ENCODE measurements around the gene AGBL2. TPM values are rescaled to one million over a fixed set of nuclear protein-coding genes. Genes with fewer than 3 reads are reported as not detected.
"Not testable (repeated sequence)": the region's sequence is repeated elsewhere in the genome, so short reads cannot be mapped to it uniquely, and the experiment has no call there.

Gene AGBL2
- total and polyA plus RNA-seq, 4 donors, result 0.36 to 3.6 (median 2.4) TPM

DNA sequence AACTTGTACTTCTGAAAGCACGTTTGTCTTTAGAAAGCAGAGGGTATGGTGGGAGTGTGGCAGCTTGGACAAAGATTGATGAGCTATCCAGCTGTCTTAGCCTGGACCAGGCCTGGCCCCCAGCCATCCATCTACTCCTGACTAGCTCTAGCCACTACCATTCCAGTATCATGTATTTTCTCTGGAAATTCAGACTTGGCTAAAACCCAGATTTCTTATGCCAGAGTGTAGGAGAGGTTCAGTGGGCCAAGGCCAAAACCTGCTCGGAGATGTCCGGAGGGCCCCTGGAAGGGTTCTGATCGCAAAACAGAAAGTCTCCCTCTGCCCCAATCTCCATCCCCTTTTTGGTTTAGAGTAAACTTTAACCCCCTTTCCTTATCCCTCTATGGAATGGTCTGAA is 48.0 kb downstream of the AGBL2 start:
- Histone ChIP-seq H3K9me3 (ENCODE audit: control insufficient read depth in 4 of 4, low read length in 3 of 4) (no peaks in the 10 kb centered on the region), H3K4me3 (ENCODE audit: low read depth in 1 of 3, low read length in 3 of 3) (no peak overlapping the region), H3K27ac (ENCODE audit: low read depth in 1 of 2, low read length in 2 of 2) (no peak overlapping the region), H3K27me3 (ENCODE audit: control insufficient read depth in 4 of 4, insufficient read depth in 4 of 4, low read length in 3 of 4) (no peaks in the 10 kb centered on the region), H3K9ac (ENCODE audit: low read depth in 1 of 2, low read length in 2 of 2) (no peak overlapping the region), H3K36me3 (ENCODE audit: control insufficient read depth in 4 of 4, insufficient read depth in 3 of 4, low read depth in 1 of 4, low read length in 3 of 4) (no peaks in the 10 kb centered on the region), H3K4me1 (ENCODE audit: control insufficient read depth in 4 of 4, insufficient read depth in 4 of 4, low read length in 3 of 4) (no peaks in the 10 kb centered on the region)
- 94% methylated on average over 4 of the region's 4 CpGs for WGBS
- TF ChIP-seq HNF4A (conservative IDR thresholded peaks at IDR 0.05) (no peak), EGR1 (IDR thresholded peaks at IDR 0.05; ENCODE audit: low read depth in 2 of 2) (no peak), YY1 (IDR thresholded peaks at IDR 0.05) (no peak)
- TF ChIP-seq, protein P1, sequence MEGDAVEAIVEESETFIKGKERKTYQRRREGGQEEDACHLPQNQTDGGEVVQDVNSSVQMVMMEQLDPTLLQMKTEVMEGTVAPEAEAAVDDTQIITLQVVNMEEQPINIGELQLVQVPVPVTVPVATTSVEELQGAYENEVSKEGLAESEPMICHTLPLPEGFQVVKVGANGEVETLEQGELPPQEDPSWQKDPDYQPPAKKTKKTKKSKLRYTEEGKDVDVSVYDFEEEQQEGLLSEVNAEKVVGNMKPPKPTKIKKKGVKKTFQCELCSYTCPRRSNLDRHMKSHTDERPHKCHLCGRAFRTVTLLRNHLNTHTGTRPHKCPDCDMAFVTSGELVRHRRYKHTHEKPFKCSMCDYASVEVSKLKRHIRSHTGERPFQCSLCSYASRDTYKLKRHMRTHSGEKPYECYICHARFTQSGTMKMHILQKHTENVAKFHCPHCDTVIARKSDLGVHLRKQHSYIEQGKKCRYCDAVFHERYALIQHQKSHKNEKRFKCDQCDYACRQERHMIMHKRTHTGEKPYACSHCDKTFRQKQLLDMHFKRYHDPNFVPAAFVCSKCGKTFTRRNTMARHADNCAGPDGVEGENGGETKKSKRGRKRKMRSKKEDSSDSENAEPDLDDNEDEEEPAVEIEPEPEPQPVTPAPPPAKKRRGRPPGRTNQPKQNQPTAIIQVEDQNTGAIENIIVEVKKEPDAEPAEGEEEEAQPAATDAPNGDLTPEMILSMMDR (IDR thresholded peaks at IDR 0.05; ENCODE audit: low read depth, low read length, missing input control), result no peak
- DNase-seq (ENCODE audit: low spot score), result no peak

DNA sequence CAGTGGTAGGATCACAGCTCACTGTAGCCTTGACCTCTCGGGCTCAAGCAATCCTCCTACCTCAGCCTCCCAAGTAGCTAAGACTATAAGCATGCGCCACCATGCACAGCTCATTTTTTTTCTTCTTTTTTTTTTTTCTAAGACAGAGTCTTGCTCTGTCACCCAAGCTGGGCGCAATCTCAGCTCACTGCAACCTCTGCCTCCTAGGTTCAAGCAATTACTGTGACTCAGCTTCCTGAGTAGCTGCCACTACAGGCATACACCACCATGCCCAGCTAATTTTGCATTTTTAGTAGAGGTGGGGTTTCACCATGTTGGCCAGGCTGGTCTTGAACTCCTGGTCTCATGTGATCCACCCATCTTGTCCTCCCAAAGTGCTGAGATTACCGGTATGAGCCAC is 50.2 kb downstream of the AGBL2 start:
- DNase-seq (ENCODE audit: low spot score); H3K4me3 ChIP-seq (ENCODE audit: low read depth in 1 of 3, low read length in 3 of 3); H3K9me3 ChIP-seq (ENCODE audit: control insufficient read depth in 4 of 4, low read length in 3 of 4); H3K9ac ChIP-seq (ENCODE audit: low read depth in 1 of 2, low read length in 2 of 2); H3K4me1 ChIP-seq (ENCODE audit: control insufficient read depth in 4 of 4, insufficient read depth in 4 of 4, low read length in 3 of 4); H3K27ac ChIP-seq (ENCODE audit: low read depth in 1 of 2, low read length in 2 of 2); H3K27me3 ChIP-seq (ENCODE audit: control insufficient read depth in 4 of 4, insufficient read depth in 4 of 4, low read length in 3 of 4); H3K36me3 ChIP-seq (ENCODE audit: control insufficient read depth in 4 of 4, insufficient read depth in 3 of 4, low read depth in 1 of 4, low read length in 3 of 4): not testable (repeated sequence)
- WGBS, result 99% methylated on average over 4 of the region's 4 CpGs

DNA sequence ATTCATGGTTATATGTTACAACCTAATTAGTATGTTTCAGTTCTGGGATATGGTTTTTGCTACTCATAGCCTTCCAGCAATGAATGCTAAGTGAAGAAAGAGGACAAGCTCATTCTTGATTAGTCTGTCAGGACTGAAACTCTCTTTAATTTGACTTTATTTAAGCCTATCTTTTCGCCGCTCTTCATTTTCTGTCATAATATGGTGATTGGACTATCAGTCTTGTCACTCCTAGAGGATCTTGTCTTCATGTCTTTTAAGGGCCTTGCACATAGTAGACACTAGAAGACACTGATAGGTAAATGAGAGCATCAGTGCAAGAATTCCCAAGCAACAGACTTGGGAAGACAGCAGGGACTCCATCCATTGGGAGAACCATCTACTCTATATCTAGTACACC is 53.9 kb downstream of the AGBL2 start:
- Histone ChIP-seq H3K4me1 (ENCODE audit: control insufficient read depth in 4 of 4, insufficient read depth in 4 of 4, low read length in 3 of 4) (no peaks in the 10 kb centered on the region), H3K27me3 (ENCODE audit: control insufficient read depth in 4 of 4, insufficient read depth in 4 of 4, low read length in 3 of 4) (no peaks in the 10 kb centered on the region), H3K27ac (ENCODE audit: low read depth in 1 of 2, low read length in 2 of 2) (no peak overlapping the region), H3K4me3 (ENCODE audit: low read depth in 1 of 3, low read length in 3 of 3) (no peak overlapping the region), H3K36me3 (ENCODE audit: control insufficient read depth in 4 of 4, insufficient read depth in 3 of 4, low read depth in 1 of 4, low read length in 3 of 4) (no peaks in the 10 kb centered on the region), H3K9me3 (ENCODE audit: control insufficient read depth in 4 of 4, low read length in 3 of 4) (no peaks in the 10 kb centered on the region), H3K9ac (ENCODE audit: low read depth in 1 of 2, low read length in 2 of 2) (no peak overlapping the region)
- no peak for DNase-seq (ENCODE audit: low spot score)
- TF ChIP-seq FOXA1 (IDR thresholded peaks at IDR 0.05) (no peak), SP1 (IDR thresholded peaks at IDR 0.05) (no peak), NR2F2 (IDR thresholded peaks at IDR 0.05) (no peak), HNF4A (conservative IDR thresholded peaks at IDR 0.05) (no peak), YY1 (IDR thresholded peaks at IDR 0.05) (no peak), RXRA (IDR thresholded peaks at IDR 0.05) (no peak), FOXA2 (IDR thresholded peaks at IDR 0.05) (no peak), RAD21 (IDR thresholded peaks at IDR 0.05) (no peak), HNF4G (IDR thresholded peaks at IDR 0.05) (no peak), JUND (IDR thresholded peaks at IDR 0.05) (no peak)
- TF ChIP-seq, protein P2, sequence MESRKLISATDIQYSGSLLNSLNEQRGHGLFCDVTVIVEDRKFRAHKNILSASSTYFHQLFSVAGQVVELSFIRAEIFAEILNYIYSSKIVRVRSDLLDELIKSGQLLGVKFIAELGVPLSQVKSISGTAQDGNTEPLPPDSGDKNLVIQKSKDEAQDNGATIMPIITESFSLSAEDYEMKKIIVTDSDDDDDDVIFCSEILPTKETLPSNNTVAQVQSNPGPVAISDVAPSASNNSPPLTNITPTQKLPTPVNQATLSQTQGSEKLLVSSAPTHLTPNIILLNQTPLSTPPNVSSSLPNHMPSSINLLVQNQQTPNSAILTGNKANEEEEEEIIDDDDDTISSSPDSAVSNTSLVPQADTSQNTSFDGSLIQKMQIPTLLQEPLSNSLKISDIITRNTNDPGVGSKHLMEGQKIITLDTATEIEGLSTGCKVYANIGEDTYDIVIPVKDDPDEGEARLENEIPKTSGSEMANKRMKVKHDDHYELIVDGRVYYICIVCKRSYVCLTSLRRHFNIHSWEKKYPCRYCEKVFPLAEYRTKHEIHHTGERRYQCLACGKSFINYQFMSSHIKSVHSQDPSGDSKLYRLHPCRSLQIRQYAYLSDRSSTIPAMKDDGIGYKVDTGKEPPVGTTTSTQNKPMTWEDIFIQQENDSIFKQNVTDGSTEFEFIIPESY (IDR thresholded peaks at IDR 0.05), result no peak
- TF ChIP-seq, protein P3, sequence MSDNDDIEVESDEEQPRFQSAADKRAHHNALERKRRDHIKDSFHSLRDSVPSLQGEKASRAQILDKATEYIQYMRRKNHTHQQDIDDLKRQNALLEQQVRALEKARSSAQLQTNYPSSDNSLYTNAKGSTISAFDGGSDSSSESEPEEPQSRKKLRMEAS (IDR thresholded peaks at IDR 0.05), result no peak
- TF ChIP-seq, protein P1 (IDR thresholded peaks at IDR 0.05; ENCODE audit: low read depth, low read length, missing input control), result no peak
- TF ChIP-seq, protein P4, sequence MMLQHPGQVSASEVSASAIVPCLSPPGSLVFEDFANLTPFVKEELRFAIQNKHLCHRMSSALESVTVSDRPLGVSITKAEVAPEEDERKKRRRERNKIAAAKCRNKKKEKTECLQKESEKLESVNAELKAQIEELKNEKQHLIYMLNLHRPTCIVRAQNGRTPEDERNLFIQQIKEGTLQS (IDR thresholded peaks at IDR 0.05), result no peak
- WGBS, result 98% methylated on average over 2 of the region's 2 CpGs

Data from liver (tissue), 9 donors.